Ectodermal cell (in vitro differentiated cells): ENCODE results near the gene IL1RL1.
"Not testable (repeated sequence)": the region's sequence is repeated elsewhere in the genome, so short reads cannot be mapped to it uniquely, and the experiment has no call there.

ENCODE experiments used
- H3K27ac ChIP-seq: 2 replicates; pipeline ENCODE4 v1.7.0; 2013; ENCODE audit warnings: mild to moderate bottlenecking, low read depth, low read length; ENCODE audit not compliant: insufficient read depth, poor library complexity, severe bottlenecking
- H3K27me3 ChIP-seq: 2 replicates; pipeline ENCODE4 v1.7.0; 2013; ENCODE audit warnings: mild to moderate bottlenecking, low read length; ENCODE audit not compliant: insufficient read depth, control insufficient read depth, poor library complexity, severe bottlenecking
- H3K36me3 ChIP-seq: one replicate; pipeline ENCODE4 v1.7.0; 2013; ENCODE audit warnings: low read length; ENCODE audit not compliant: control insufficient read depth, insufficient read depth
- H3K4me1 ChIP-seq: one replicate; pipeline ENCODE4 v1.7.0; 2013; ENCODE audit warnings: low read length; ENCODE audit not compliant: control insufficient read depth, insufficient read depth
- H3K4me3 ChIP-seq: 2 replicates; pipeline ENCODE4 v1.7.0; 2013; ENCODE audit warnings: low read depth, low read length, control low read depth; ENCODE audit not compliant: insufficient read depth
- H3K9me3 ChIP-seq: 2 replicates; pipeline ENCODE4 v1.7.0; 2013; ENCODE audit warnings: mild to moderate bottlenecking, low read length, moderate library complexity; ENCODE audit not compliant: control insufficient read depth
- WGBS, 2 experiments: methylation state at CpG; one replicate each; pipeline ENCODE4 v1.1.7; 2013; ENCODE audit warnings: missing lambda C conversion rate in 2 of 2; 5-methylcytosine and 5-hydroxymethylcytosine counted together

IL1RL1 gene

DNA sequence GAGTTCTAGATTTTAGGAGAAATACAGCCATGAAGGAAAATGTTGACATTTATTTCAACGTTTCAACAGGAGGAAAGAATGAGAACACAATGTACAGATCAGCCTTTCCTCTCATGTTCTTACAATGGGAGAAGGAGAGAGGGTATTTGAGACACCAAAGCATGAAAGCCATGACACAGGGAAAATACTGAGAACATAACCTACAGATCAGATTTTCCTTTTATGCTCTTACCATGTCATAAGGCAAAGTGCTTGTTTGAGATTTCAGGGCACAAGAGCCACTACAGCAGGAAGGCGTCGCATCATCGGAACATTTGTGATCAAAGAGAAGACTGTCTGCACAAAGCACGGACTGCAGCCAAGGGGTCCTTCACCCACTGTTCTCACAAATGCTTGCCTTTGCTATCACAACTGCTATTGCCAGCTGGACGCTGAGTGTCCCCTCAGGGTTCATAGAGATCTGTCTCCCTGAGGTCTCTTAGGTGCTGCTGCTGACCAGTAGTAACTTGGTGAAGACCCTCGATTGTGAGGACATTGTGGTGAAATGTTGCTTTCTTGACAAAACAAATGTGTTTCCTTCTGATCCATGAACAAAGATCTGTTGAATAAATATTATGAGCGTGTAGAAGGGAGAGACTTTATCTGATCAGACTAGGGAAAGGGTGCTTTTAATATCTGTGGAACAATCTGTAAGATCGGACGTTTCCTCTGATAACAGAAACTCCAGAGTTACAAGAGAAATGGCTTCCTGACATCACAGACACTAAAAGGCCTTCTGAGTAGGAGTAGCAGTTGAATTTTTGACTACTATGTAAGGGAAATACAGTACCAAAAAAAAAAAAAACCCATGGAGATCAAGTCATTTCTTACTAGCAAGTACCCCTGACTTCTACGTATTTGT, 6.4 kb upstream of the IL1RL1 start:
- no peaks in the 10 kb centered on the region for H3K27me3 ChIP-seq
- no peak overlapping the region for H3K4me3 ChIP-seq
- H3K9me3 ChIP-seq: no peaks in the 10 kb centered on the region
- H3K27ac ChIP-seq: no peak overlapping the region
- 94% methylated on average over 10 to 11 of the region's 11 CpGs for WGBS, 2 experiments
- no peaks in the 10 kb centered on the region for H3K36me3 ChIP-seq
- no peaks in the 10 kb centered on the region for H3K4me1 ChIP-seq

DNA sequence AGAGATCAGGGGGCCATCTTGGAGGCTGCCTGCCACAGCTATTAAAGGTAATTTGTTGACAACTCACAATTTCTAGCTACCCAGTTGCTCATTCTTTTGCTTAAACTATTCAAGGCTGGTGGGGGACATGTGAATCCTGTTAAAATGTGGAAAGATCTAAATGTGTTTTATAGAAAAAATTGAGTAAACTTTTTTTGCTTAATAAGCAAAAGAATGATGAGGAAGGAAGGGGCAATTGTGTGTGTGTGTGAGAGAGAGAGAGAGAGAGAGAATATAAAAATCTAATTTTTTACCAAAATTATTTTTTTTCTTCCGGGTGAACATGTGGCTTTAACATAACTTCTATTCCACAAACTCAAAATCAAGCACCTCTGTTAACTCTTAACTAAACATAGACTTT, 5.2 kb upstream of the IL1RL1 start:
- H3K4me3 ChIP-seq: no peak overlapping the region
- 100% methylated on average over 1 of the region's 1 CpG; no CpG with 5 or more reads in 1 of the 2 experiments for WGBS, 2 experiments
- H3K27ac ChIP-seq: no peak overlapping the region
- no peaks in the 10 kb centered on the region for H3K4me1 ChIP-seq
- no peaks in the 10 kb centered on the region for H3K9me3 ChIP-seq
- no peaks in the 10 kb centered on the region for H3K27me3 ChIP-seq
- H3K36me3 ChIP-seq: no peaks in the 10 kb centered on the region

DNA sequence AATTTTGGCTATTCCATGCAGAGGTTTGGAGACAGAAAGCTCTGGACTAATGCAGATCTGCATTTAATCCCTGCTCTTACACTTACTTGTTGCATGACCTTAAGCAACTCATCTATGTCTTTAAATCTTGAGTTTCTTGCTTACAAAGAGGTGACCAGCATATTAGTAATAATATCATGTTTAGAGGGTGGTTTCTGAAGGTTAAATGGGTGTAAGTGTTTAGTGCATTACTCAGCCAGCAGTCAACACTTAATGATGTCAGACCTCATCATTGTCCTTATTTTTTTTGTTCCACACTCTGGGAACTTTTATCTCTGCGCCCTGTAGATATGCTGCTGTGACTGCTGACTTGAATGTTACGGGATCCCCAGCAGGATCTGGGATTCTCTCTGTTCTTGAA, 1.7 kb downstream of the IL1RL1 start:
- Histone ChIP-seq H3K4me1 (no peaks in the 10 kb centered on the region), H3K9me3 (no peaks in the 10 kb centered on the region), H3K27ac (no peak overlapping the region), H3K36me3 (no peaks in the 10 kb centered on the region), H3K27me3 (no peaks in the 10 kb centered on the region), H3K4me3 (no peak overlapping the region)
- WGBS, 2 experiments: 92 to 95% methylated on average over 2 of the region's 2 CpGs

DNA sequence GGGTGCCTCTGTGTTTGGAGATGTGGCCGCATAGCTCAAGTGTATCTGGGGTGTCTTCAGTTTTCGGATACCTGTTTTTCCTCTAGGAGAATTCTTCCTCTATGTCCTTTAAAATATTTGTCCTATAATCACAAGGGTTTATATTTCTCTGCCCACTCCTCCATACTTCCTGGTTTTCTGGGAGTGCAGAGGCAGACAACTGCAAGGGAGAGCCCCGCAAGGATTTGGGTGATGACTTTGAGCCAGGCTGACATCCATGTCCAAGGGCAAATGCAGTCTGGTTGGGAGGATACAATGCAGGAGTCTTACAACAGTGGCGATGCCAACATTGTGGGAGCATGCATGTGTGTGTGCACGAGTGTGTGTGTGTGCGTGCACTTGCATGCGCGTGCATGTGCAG, 2.1 kb downstream of the IL1RL1 start:
- no peaks in the 10 kb centered on the region for H3K9me3 ChIP-seq
- H3K27me3 ChIP-seq: no peaks in the 10 kb centered on the region
- H3K4me1 ChIP-seq: no peaks in the 10 kb centered on the region
- H3K36me3 ChIP-seq: no peaks in the 10 kb centered on the region
- no peak overlapping the region for H3K27ac ChIP-seq
- 89 to 91% methylated on average over 8 of the region's 8 CpGs for WGBS, 2 experiments
- H3K4me3 ChIP-seq: no peak overlapping the region

DNA sequence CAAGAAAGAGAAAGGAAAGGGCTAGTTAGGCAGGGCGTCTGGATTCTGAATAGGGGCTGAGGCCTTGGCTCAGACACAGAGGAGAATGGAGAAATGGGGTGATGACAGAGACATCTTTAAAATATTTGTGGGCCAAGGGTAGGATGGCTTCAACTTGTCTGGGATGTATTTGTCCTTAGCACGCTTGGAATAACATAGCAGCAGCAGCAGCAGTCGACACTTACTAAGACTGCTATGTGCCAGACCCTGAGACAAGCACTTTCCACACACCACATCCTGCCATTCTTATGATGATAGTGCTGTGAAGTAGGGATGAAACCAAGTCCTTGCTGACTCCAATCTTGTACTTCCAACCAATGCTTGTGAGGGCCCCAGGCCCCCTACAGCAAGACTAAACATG, 2.6 kb downstream of the IL1RL1 start:
- Histone ChIP-seq H3K36me3 (no peaks in the 10 kb centered on the region), H3K4me1 (no peaks in the 10 kb centered on the region), H3K9me3 (no peaks in the 10 kb centered on the region), H3K27me3 (no peaks in the 10 kb centered on the region), H3K4me3 (no peak overlapping the region), H3K27ac (no peak overlapping the region)
- 91 to 94% methylated on average over 3 of the region's 3 CpGs for WGBS, 2 experiments

DNA sequence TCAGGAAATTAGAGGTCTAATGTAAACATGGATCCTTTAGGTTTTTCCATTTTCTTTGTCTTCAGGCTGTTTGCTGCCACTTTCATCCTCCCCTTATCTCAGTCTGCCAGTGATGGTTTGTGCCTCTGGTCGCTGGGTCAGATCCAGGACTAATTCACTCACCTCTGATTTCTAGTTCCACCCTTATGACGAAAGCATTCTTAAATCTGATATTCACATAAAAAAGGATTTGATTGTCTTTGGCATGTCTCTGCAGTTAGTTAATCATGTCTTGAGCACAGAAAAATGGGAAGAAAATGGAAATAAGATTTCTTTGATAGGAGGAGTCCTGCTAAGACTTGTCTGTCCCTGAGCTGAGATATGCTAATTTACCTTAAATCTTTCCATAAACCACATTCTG, 4.6 kb downstream of the IL1RL1 start:
- H3K4me1 ChIP-seq: no peaks in the 10 kb centered on the region
- H3K9me3 ChIP-seq: no peaks in the 10 kb centered on the region
- no peaks in the 10 kb centered on the region for H3K27me3 ChIP-seq
- no peaks in the 10 kb centered on the region for H3K36me3 ChIP-seq
- 95 to 98% methylated on average over 2 of the region's 2 CpGs for WGBS, 2 experiments
- H3K4me3 ChIP-seq: no peak overlapping the region
- H3K27ac ChIP-seq: no peak overlapping the region

DNA sequence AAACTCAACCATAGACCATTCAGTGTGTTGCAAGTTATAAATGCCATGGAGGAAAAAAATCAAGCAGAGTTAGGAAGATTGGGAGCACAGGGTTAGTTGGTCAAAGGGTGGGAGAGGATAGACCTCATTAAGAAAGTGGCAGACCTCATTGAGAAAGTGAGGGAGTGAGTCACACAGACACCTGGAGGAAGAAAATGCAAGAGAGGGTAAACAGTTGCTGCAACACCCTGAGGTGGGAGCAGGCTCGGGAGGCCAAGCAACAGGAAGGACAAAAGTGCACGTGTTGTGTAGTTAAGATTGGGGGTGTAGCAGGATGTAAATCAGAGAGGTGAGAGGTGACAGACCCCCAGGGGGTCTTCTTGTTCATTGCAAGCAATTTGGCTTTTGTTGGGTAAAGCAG, 6.4 kb downstream of the IL1RL1 start:
- H3K27me3 ChIP-seq: no peaks in the 10 kb centered on the region
- WGBS, 2 experiments: 49 to 51% methylated on average over 2 of the region's 2 CpGs
- no peaks in the 10 kb centered on the region for H3K4me1 ChIP-seq
- H3K9me3 ChIP-seq: no peaks in the 10 kb centered on the region
- no peak overlapping the region for H3K4me3 ChIP-seq
- H3K36me3 ChIP-seq: no peaks in the 10 kb centered on the region
- H3K27ac ChIP-seq: no peak overlapping the region

DNA sequence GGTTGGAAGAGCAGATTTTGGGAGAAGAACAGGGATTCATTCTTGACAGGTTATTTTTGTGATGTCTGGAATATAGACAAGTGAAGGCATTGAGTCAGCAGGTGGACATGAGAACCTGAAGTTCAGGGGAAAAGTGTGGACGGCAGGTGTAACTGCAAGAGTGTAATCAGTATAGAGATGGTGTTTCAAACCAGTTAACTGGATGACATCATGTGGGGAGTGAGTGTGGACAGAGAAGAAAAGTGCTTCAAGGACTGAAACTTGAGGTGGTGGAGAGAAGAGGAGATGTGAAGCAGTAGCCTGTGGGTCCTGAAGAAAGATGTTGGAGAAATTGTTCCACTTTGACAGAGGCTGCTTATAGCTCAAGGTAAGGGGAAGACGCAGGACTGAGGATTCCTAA, 7.1 kb downstream of the IL1RL1 start:
- Histone ChIP-seq H3K4me1 (no peaks in the 10 kb centered on the region), H3K27ac (no peak overlapping the region), H3K9me3 (no peaks in the 10 kb centered on the region), H3K36me3 (no peaks in the 10 kb centered on the region), H3K4me3 (no peak overlapping the region), H3K27me3 (no peaks in the 10 kb centered on the region)
- WGBS, 2 experiments: 95 to 99% methylated on average over 2 of the region's 2 CpGs

DNA sequence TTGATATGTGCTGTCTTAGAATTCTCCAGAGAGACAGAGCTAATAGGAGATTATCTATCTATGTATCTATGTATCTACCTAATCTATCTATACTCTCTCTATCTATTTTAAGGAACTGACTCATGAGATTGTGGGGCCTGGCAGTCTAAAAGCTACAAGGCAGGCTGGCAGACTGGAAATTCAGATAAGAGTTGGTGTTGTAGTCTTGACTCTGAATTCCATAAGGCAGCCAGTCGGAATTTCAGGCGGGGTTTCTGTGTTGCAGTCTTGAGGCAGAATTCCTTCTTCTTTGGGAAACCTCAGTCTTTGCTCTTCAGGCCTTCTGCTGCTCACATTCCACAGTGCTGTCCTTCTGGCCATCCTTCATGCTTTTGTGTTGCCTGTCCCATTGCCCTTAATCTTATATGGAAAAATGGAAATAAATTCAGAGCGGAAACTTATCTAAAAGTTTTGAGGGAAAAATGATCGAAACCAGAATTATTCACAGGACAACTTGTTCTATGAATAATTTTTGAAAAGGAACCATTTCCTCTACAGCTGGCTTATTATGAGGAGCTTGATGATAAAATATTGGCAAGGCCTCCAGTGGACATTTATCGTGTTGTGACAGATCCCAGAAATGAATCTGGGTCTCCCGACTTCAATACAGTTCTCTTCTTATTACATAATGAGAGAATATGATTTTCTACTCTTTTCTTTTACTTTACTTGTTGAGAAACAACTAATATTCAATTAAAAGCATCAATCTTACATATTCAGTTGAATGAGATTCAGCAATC, 10.8 kb downstream of the IL1RL1 start:
- WGBS, 2 experiments: 77 to 90% methylated on average over 4 to 5 of the region's 6 CpGs
- Histone ChIP-seq H3K4me3 (no peak overlapping the region), H3K4me1 (no peaks in the 10 kb centered on the region), H3K27me3 (no peaks in the 10 kb centered on the region), H3K27ac (no peak overlapping the region), H3K36me3 (no peaks in the 10 kb centered on the region), H3K9me3 (no peaks in the 10 kb centered on the region)

DNA sequence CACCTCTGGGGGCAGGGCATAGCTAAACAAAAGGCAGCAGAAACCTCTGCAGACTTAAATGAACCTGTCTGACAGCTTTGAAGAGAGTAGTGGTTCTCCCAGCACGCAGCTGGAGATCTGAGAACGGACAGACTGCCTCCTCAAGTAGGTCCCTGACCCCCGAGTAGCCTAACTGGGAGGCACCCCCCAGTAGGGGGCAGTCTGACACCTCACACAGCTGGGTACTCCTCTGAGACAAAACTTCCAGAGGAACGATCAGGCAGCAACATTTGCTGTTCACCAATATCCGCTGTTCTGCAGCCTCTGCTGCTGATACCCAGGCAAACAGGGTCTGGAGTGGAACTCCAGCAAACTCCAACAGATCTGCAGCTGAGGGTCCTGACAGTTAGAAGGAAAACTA, 13.6 kb downstream of the IL1RL1 start:
- 93% methylated on average over 5 of the region's 5 CpGs for WGBS, 2 experiments
- not testable (repeated sequence) for H3K27me3 ChIP-seq, H3K27ac ChIP-seq, H3K4me1 ChIP-seq, H3K9me3 ChIP-seq, H3K36me3 ChIP-seq, H3K4me3 ChIP-seq
